Middle frontal gyrus (tissue), 1 donor: Measurements from ENCODE around the gene MATR3.
A peak's percentile ranks its signal among the peaks of the same experiment; 100 is the strongest.
"Not testable (repeated sequence)": the region's sequence is repeated elsewhere in the genome, so short reads cannot be mapped to it uniquely, and the experiment has no call there.

Experiments
- DNase-seq: peaks from one replicate; pipeline ENCODE4 v3.0.0-alpha.2; 2015; ENCODE audit warnings: low spot score; ENCODE audit errors: extremely low spot score

The MATR3 gene

GRCh38 chr5:139297439-139298133 is 4.0 kb downstream of the MATR3 start:
- no peak for DNase-seq

GRCh38 chr5:139298242-139298641 is 4.7 kb downstream of the MATR3 start:
- no peak for DNase-seq

- no peak for DNase-seq
These were observed 5.9 kb downstream of the MATR3 start for GRCh38 chr5:139299486-139299885.

- DNase-seq = no peak
These were observed 8.4 kb downstream of the MATR3 start for GRCh38 chr5:139301808-139302499.

- no peak for DNase-seq
These were observed 11.1 kb downstream of the MATR3 start for GRCh38 chr5:139304391-139305324.

- no peak for DNase-seq
These were observed 12.7 kb downstream of the MATR3 start for GRCh38 chr5:139306197-139306596.

GRCh38 chr5:139306628-139307379 is 13.3 kb downstream of the MATR3 start:
- no peak for DNase-seq

GRCh38 chr5:139308797-139309196 is 15.3 kb downstream of the MATR3 start:
- DNase-seq = no peak

GRCh38 chr5:139310715-139311186 is 17.2 kb downstream of the MATR3 start:
- DNase-seq = not testable (repeated sequence)

GRCh38 chr5:139312075-139312474 is 18.5 kb downstream of the MATR3 start:
- no peak for DNase-seq

- DNase-seq = no peak
These were observed 20.7 kb downstream of the MATR3 start for GRCh38 chr5:139314276-139314675.

GRCh38 chr5:139315056-139315615 is 21.6 kb downstream of the MATR3 start:
- no peak for DNase-seq

- no peak for DNase-seq
These were observed 42.3 kb downstream of the MATR3 start for GRCh38 chr5:139335811-139336210.

GRCh38 chr5:139340051-139340450 is 46.5 kb downstream of the MATR3 start:
- DNase-seq = no peak

GRCh38 chr5:139341187-139341688 is 47.7 kb downstream of the MATR3 start:
- no peak for DNase-seq

- peak; percentile 93 for DNase-seq
These were observed 48.3 kb downstream of the MATR3 start, which contains the start of gene PAIP2 for GRCh38 chr5:139341689-139342422. Gene PAIP2, plus strand, starts transcription at chr5:139341854. Its CDS starts 21,931 bp downstream, at chr5:139363785.

GRCh38 chr5:139342423-139342723 is 48.8 kb downstream of the MATR3 start:
- no peak for DNase-seq

- no peak for DNase-seq
These were observed 49.9 kb downstream of the MATR3 start for GRCh38 chr5:139343476-139343875.

- DNase-seq = no peak
These were observed 50.6 kb downstream of the MATR3 start for GRCh38 chr5:139344177-139344576.

- DNase-seq = not testable (repeated sequence)
These were observed 51.9 kb downstream of the MATR3 start for GRCh38 chr5:139345442-139345841.
